ENCODE data around the gene XKR3. TPM values are rescaled to one million over a fixed set of nuclear protein-coding genes. Genes with fewer than 3 reads are reported as not detected.

XKR3 gene
- total RNA-seq, 1 donor from 2014 or later, result not detected

DNA sequence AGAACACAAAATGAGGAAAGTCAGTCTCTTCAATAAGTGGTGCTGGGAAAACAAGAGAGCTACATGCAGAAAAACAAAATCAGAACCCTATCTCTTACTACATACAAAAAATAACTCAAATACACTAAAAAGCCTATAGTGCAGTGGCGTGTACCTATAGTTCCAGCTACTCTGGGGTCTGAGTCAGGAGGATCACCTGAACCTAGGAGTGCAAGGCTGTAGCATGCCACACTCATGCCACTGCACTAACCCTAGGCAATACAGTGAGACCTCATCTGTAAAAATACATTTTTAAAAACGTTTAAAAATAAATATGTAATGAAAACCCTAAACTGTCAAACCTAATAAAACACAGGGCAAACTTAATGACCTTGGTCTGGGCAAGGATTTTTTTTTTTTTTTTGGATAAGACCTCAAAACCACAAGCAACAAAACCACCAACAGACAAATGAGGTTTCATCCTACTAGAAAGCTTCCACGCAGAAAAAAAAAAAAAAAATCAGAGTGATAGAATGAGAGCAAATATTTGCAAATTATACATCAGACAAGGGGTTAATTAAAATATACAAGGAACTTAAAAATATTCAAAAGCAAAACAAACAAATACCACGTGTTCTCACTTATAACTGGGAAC lies 35.2 kb downstream of the XKR3 start:
- Mint-ChIP-seq H3K4me1 (no peaks in the 10 kb centered on the region), H3K9me3 (peaks cover 15% of the 10 kb centered on the region), H3K27me3 (ENCODE audit: low read depth) (no peaks in the 10 kb centered on the region)

GRCh38 chr22:16783930-16784354 lies 41.3 kb downstream of the XKR3 start:
- Mint-ChIP-seq H3K4me3 (no peak overlapping the region), H3K27me3 (ENCODE audit: low read depth) (no peaks in the 10 kb centered on the region), H3K36me3 (no peaks in the 10 kb centered on the region), H3K27ac (no peak overlapping the region), H3K4me1 (no peaks in the 10 kb centered on the region), H3K9me3 (no peaks in the 10 kb centered on the region)
- no peak for DNase-seq (ENCODE audit: low spot score in 2 of 2, unreplicated experiment in 2 of 2)
- TF ChIP-seq, protein P1, sequence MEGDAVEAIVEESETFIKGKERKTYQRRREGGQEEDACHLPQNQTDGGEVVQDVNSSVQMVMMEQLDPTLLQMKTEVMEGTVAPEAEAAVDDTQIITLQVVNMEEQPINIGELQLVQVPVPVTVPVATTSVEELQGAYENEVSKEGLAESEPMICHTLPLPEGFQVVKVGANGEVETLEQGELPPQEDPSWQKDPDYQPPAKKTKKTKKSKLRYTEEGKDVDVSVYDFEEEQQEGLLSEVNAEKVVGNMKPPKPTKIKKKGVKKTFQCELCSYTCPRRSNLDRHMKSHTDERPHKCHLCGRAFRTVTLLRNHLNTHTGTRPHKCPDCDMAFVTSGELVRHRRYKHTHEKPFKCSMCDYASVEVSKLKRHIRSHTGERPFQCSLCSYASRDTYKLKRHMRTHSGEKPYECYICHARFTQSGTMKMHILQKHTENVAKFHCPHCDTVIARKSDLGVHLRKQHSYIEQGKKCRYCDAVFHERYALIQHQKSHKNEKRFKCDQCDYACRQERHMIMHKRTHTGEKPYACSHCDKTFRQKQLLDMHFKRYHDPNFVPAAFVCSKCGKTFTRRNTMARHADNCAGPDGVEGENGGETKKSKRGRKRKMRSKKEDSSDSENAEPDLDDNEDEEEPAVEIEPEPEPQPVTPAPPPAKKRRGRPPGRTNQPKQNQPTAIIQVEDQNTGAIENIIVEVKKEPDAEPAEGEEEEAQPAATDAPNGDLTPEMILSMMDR (IDR thresholded peaks at IDR 0.05; ENCODE audit: unreplicated experiment), result peak; percentile 61

More for the DNA sequence above, 35.2 kb downstream of the XKR3 start:
- no peak overlapping the region for H3K4me3 Mint-ChIP-seq
- TF ChIP-seq, protein P1 (IDR thresholded peaks at IDR 0.05; ENCODE audit: unreplicated experiment), result no peak
- no peaks in the 10 kb centered on the region for H3K36me3 Mint-ChIP-seq
- no peak overlapping the region for H3K27ac Mint-ChIP-seq
- DNase-seq (ENCODE audit: low spot score in 2 of 2, unreplicated experiment in 2 of 2), result no peak

DNA sequence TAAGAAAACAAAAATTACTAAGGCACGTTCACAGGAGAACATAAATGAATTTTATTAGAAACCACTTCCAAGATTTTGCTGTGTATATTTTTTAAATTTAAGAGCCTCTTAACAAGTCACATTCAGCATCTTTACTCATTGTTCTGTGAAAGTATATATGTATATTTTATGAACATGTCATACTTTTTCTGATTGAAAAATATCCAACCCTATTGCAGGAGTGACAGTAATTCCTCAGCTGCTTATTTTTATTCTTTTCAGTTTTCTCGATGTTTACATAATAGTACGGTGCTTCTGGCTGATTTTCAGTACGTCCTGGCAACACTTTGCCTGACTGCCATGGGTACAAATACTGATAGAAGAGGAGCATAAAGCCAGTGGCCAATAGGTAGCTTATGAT lies 41.8 kb downstream of the XKR3 start:
- Mint-ChIP-seq H3K27ac (no peak overlapping the region), H3K4me1 (no peaks in the 10 kb centered on the region), H3K36me3 (no peaks in the 10 kb centered on the region), H3K27me3 (ENCODE audit: low read depth) (no peaks in the 10 kb centered on the region), H3K4me3 (no peak overlapping the region), H3K9me3 (no peaks in the 10 kb centered on the region)
- DNase-seq (ENCODE audit: low spot score in 2 of 2, unreplicated experiment in 2 of 2), result no peak
- TF ChIP-seq, protein P1 (IDR thresholded peaks at IDR 0.05; ENCODE audit: unreplicated experiment), result no peak

DNA sequence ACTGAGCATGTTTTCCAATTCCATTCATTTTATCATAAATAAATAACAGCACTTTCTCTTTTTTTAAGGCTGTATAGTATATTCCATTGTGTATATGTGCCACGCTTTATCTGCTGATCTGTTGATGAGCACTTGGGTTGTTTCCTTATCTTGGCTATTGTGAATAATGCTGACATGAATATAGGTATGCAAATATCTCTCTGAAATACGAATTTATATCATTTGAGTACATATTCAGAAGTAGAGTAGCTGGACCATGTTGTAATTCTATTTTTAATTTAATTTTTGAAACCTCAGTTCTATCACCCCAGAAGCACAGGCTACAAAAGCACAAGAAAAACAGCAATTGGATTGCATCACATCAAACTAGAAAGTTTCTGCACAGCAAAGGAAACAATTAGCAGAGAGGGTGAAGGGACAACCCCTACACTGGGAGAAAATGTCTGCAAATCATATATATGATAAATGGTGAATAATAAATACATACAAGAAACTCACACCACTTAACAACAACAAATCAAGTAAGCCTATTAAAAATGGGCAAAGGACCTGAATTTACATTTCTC lies 43.4 kb downstream of the XKR3 start:
- TF ChIP-seq, protein P1 (IDR thresholded peaks at IDR 0.05; ENCODE audit: unreplicated experiment), result no peak
- Mint-ChIP-seq H3K9me3 (no peaks in the 10 kb centered on the region), H3K4me3 (no peak overlapping the region)

GRCh38 chr22:16781074-16781763 lies 44.0 kb downstream of the XKR3 start:
- no peaks in the 10 kb centered on the region for H3K9me3 Mint-ChIP-seq
- DNase-seq (ENCODE audit: low spot score in 2 of 2, unreplicated experiment in 2 of 2), result no peak

More for the DNA sequence above, 43.4 kb downstream of the XKR3 start:
- Mint-ChIP-seq H3K27me3 (ENCODE audit: low read depth) (no peaks in the 10 kb centered on the region), H3K36me3 (no peaks in the 10 kb centered on the region), H3K4me1 (no peaks in the 10 kb centered on the region), H3K27ac (no peak overlapping the region)
- no peak for DNase-seq (ENCODE audit: low spot score in 2 of 2, unreplicated experiment in 2 of 2)

More at GRCh38 chr22:16781074-16781763, 44.0 kb downstream of the XKR3 start:
- TF ChIP-seq, protein P1 (IDR thresholded peaks at IDR 0.05; ENCODE audit: unreplicated experiment), result no peak
- no peak overlapping the region for H3K27ac Mint-ChIP-seq
- H3K4me3 Mint-ChIP-seq, result no peak overlapping the region
- H3K4me1 Mint-ChIP-seq, result no peaks in the 10 kb centered on the region
- H3K27me3 Mint-ChIP-seq (ENCODE audit: low read depth), result no peaks in the 10 kb centered on the region
- no peaks in the 10 kb centered on the region for H3K36me3 Mint-ChIP-seq
